ENCODE data around the gene LCP2.

- no peak for TF ChIP-seq CTCF (IDR thresholded peaks at IDR 0.05 in 2 of 3, conservative IDR thresholded peaks at IDR 0.05 in 1 of 3; ENCODE audit: borderline replicate concordance in 1 of 3, insufficient read depth in 1 of 3, low read depth in 2 of 3, low read length in 2 of 3)
- TF ChIP-seq ZFX (IDR thresholded peaks at IDR 0.05) = no peak
- TF ChIP-seq REST (IDR thresholded peaks at IDR 0.05; ENCODE audit: low read depth) = no peak
- TF ChIP-seq RAD21 (IDR thresholded peaks at IDR 0.05; ENCODE audit: low read depth) = no peak
- no peak for TF ChIP-seq POLR2A (IDR thresholded peaks at IDR 0.05; ENCODE audit: borderline replicate concordance, extremely low read depth, insufficient read depth, insufficient read length)
- no peak for TF ChIP-seq MAX (IDR thresholded peaks at IDR 0.05)
- TF ChIP-seq EZH2 (IDR thresholded peaks at IDR 0.05) = no peak
- TF ChIP-seq POLR2AphosphoS5 (IDR thresholded peaks at IDR 0.05; ENCODE audit: low read depth, low read length) = no peak
- TF ChIP-seq ELF1 (IDR thresholded peaks at IDR 0.05; ENCODE audit: borderline replicate concordance, low read depth) = no peak
- TF ChIP-seq ZNF274 (IDR thresholded peaks at IDR 0.05; ENCODE audit: low read depth, low read length) = no peak
- no peak for TF ChIP-seq YY1 (IDR thresholded peaks at IDR 0.05; ENCODE audit: extremely low read depth, insufficient replicate concordance, low read depth, low read length)
Measured at GRCh38 chr5:170289121-170289520, 8.5 kb downstream of the LCP2 start.
